ENCODE measurements around the gene DDX56. TPM values are rescaled to one million over a fixed set of nuclear protein-coding genes. Genes with fewer than 3 reads are reported as not detected.

Gene DDX56
- total and polyA plus RNA-seq, 2 of the 13 experiments (the other 11 are each of a cell fraction or from before 2014, with no cell fraction given) = 82.6 to 120 TPM

GRCh38 chr7:44581879-44582603 lies 8.3 kb upstream of the DDX56 start, which contains the start of gene TMED4 (continued):
- peak; percentile 71; the same call in 1 of the 2 replicates for TF ChIP-seq SNAPC4 (CRISPR knock-in tag; IDR thresholded peaks at IDR 0.05)
- peak; percentile 68; the same call in 1 of the 2 replicates for TF ChIP-seq ZNF747 (CRISPR knock-in tag; IDR thresholded peaks at IDR 0.05; ENCODE audit: borderline replicate concordance)
- no peak for TF ChIP-seq MZF1 (CRISPR knock-in tag; IDR thresholded peaks at IDR 0.05; ENCODE audit: borderline replicate concordance)
- no peak for TF ChIP-seq ATF7 (IDR thresholded peaks at IDR 0.05)
- no peak for TF ChIP-seq ATF7 (CRISPR knock-in tag; IDR thresholded peaks at IDR 0.05)
- TF ChIP-seq ZBTB20 (CRISPR knock-in tag; IDR thresholded peaks at IDR 0.05; ENCODE audit: borderline replicate concordance, low read depth) = no peak
- TF ChIP-seq ZFYVE20 (CRISPR knock-in tag; IDR thresholded peaks at IDR 0.05; ENCODE audit: borderline replicate concordance, low read depth) = no peak
- TF ChIP-seq ELF1 (CRISPR knock-in tag; IDR thresholded peaks at IDR 0.05) = peak; percentile 37
- TF ChIP-seq CCDC6 (CRISPR knock-in tag; IDR thresholded peaks at IDR 0.05) = no peak
- 0 out of 2 replicates have a peak, but pooled peaks have one; percentile 20 for TF ChIP-seq KMT2B (CRISPR knock-in tag; IDR thresholded peaks at IDR 0.05)
- no peak for TF ChIP-seq TAF15 (IDR thresholded peaks at IDR 0.05; ENCODE audit: low read depth, low read length, poor library complexity, severe bottlenecking)
- TF ChIP-seq ZNF629 (CRISPR knock-in tag; conservative IDR thresholded peaks at IDR 0.05) = no peak
- 0 out of 2 replicates have a peak, but pooled peaks have one; percentile 33 for TF ChIP-seq HOXD1 (CRISPR knock-in tag; IDR thresholded peaks at IDR 0.05)
- no peak for TF ChIP-seq ZNF234 (CRISPR knock-in tag; conservative IDR thresholded peaks at IDR 0.05)
- TF ChIP-seq TCF7 (IDR thresholded peaks at IDR 0.05; ENCODE audit: low read depth) = no peak
- 0 out of 2 replicates have a peak, but pooled peaks have one; percentile 71 for TF ChIP-seq ZNF558 (CRISPR knock-in tag; IDR thresholded peaks at IDR 0.05; ENCODE audit: borderline replicate concordance)
- TF ChIP-seq ZMYM4 (CRISPR knock-in tag; IDR thresholded peaks at IDR 0.05) = peak; percentile 11
- TF ChIP-seq HMGXB4 (CRISPR knock-in tag; IDR thresholded peaks at IDR 0.05; ENCODE audit: borderline replicate concordance in 1 of 2, low read depth in 1 of 2) = peak; percentile 66 to 75; a peak in 2 of 4 replicates
- no peak for TF ChIP-seq ZBTB7B (CRISPR knock-in tag; IDR thresholded peaks at IDR 0.05)
- no peak for TF ChIP-seq MIER2 (CRISPR knock-in tag; IDR thresholded peaks at IDR 0.05)
- TF ChIP-seq JUN (CRISPR knock-in tag; IDR thresholded peaks at IDR 0.05) = no peak
- TF ChIP-seq ZNF605 (CRISPR knock-in tag; IDR thresholded peaks at IDR 0.05) = no peak
- TF ChIP-seq EHMT2 (IDR thresholded peaks at IDR 0.05; ENCODE audit: borderline replicate concordance, low read depth, low read length) = no peak
- TF ChIP-seq ZNF883 (CRISPR knock-in tag; IDR thresholded peaks at IDR 0.05; ENCODE audit: not compliant biosample characterization) = peak; percentile 28

Measured in HepG2 (cell line).